H1 (cell line): ENCODE results near the gene PPP2R2C.

Source experiments
- ATF3 ChIP-seq: IDR thresholded peaks from 2 replicates; pipeline ENCODE4 v1.6.1; 2011; ENCODE audit warnings: low read depth, mild to moderate bottlenecking, low read length; ENCODE audit not compliant: insufficient read depth
- BACH1 ChIP-seq: IDR thresholded peaks from 2 replicates; pipeline ENCODE4 v1.6.1; 2012; ENCODE audit warnings: low read length, improper control_type of control experiment
- CTCF ChIP-seq, 3 experiments: IDR thresholded peaks; 1 replicate in 2 of 3; 2 replicates in 1 of 3; pipeline versions ENCODE4 v1.5.1 to v1.6.1; 2011; ENCODE audit warnings: low read length in 3 of 3, mild to moderate bottlenecking in 3 of 3, inconsistent platforms in 2 of 3, low read depth in 1 of 3, moderate library complexity in 1 of 3; ENCODE audit not compliant: insufficient read depth in 1 of 3; ENCODE audit errors: control extremely low read depth in 1 of 3
- HDAC2 ChIP-seq, 2 experiments: fragments of 300-600 bp in 1 of 2; sonication (generic) in 1 of 2; IDR thresholded peaks; 2 replicates each; pipeline ENCODE4 v1.6.1; 2011 to 2012; ENCODE audit warnings: low read depth in 2 of 2, low read length in 2 of 2, mild to moderate bottlenecking in 2 of 2, moderate library complexity in 2 of 2, borderline replicate concordance in 1 of 2, inconsistent platforms in 1 of 2
- JUN ChIP-seq: IDR thresholded peaks from 2 replicates; pipeline ENCODE4 v1.6.1; 2011; ENCODE audit warnings: low read depth, mild to moderate bottlenecking, improper control_type of control experiment, low read length
- POLR2A ChIP-seq, 2 experiments: IDR thresholded peaks; 1 replicate in 1 of 2; 2 replicates in 1 of 2; pipeline ENCODE4 v1.6.1; 2011; ENCODE audit warnings: low read depth in 2 of 2, low read length in 2 of 2, mild to moderate bottlenecking in 2 of 2; ENCODE audit errors: control extremely low read depth in 1 of 2

GRCh38 chr4:6421397-6421796 lies 51.0 kb downstream of the PPP2R2C start:
- no peak for TF ChIP-seq CTCF (IDR thresholded peaks at IDR 0.05; ENCODE audit: control extremely low read depth in 1 of 3, insufficient read depth in 1 of 3, low read depth in 1 of 3, low read length in 3 of 3)
- no peak for TF ChIP-seq JUN
- TF ChIP-seq POLR2A (IDR thresholded peaks at IDR 0.05; ENCODE audit: control extremely low read depth in 1 of 2, low read depth in 2 of 2, low read length in 2 of 2): no peak
- no peak for TF ChIP-seq HDAC2 (IDR thresholded peaks at IDR 0.05; ENCODE audit: borderline replicate concordance in 1 of 2, low read depth in 2 of 2, low read length in 2 of 2)
- TF ChIP-seq ATF3: no peak
- no peak for TF ChIP-seq BACH1
